ENCODE measurements around the gene CXCL1.

Gene CXCL1

GRCh38 chr4:73869130-73870055 lies at the start of gene CXCL1:
CXCL1 (plus strand) TSS chr4:73869393; CDS start chr4:73869471, 78 bp downstream.
- DNase-seq, result no peak

- DNase-seq, result no peak
Measured at GRCh38 chr4:73821325-73821724, 47.9 kb upstream of the CXCL1 start.

GRCh38 chr4:73822389-73822788 lies 46.8 kb upstream of the CXCL1 start:
- no peak for DNase-seq

GRCh38 chr4:73822812-73823504 lies 46.2 kb upstream of the CXCL1 start:
- no peak for DNase-seq

GRCh38 chr4:73823760-73824159 lies 45.4 kb upstream of the CXCL1 start:
- DNase-seq, result no peak

- no peak for DNase-seq
Measured at GRCh38 chr4:73828956-73829355, 40.2 kb upstream of the CXCL1 start.

GRCh38 chr4:73831569-73831968 lies 37.6 kb upstream of the CXCL1 start:
- DNase-seq, result no peak

GRCh38 chr4:73832651-73833237 lies 36.4 kb upstream of the CXCL1 start:
- no peak for DNase-seq

GRCh38 chr4:73836373-73837279 lies 32.6 kb upstream of the CXCL1 start, which contains the start of gene CXCL6:
CXCL6 (plus strand) TSS chr4:73836678; CDS start chr4:73836751, 73 bp downstream.
- no peak for DNase-seq

- DNase-seq, result no peak
Measured at GRCh38 chr4:73839071-73839470, 30.1 kb upstream of the CXCL1 start.

- no peak for DNase-seq
Measured at GRCh38 chr4:73839715-73840114, 29.5 kb upstream of the CXCL1 start.

- no peak for DNase-seq
Measured at GRCh38 chr4:73841243-73841925, 27.8 kb upstream of the CXCL1 start.

GRCh38 chr4:73842696-73843095 lies 26.5 kb upstream of the CXCL1 start:
- DNase-seq, result no peak

GRCh38 chr4:73843369-73843768 lies 25.8 kb upstream of the CXCL1 start:
- no peak for DNase-seq

GRCh38 chr4:73844345-73844744 lies 24.8 kb upstream of the CXCL1 start:
- DNase-seq, result no peak

- no peak for DNase-seq
Measured at GRCh38 chr4:73844806-73845205, 24.4 kb upstream of the CXCL1 start.

- DNase-seq, result no peak
Measured at GRCh38 chr4:73847526-73848182, 21.5 kb upstream of the CXCL1 start.

GRCh38 chr4:73848183-73848777 lies 20.9 kb upstream of the CXCL1 start:
- DNase-seq, result no peak

GRCh38 chr4:73850261-73850970 lies 18.8 kb upstream of the CXCL1 start:
- no peak for DNase-seq

GRCh38 chr4:73851293-73851692 lies 17.9 kb upstream of the CXCL1 start:
- DNase-seq, result no peak

Measured in KG1 (cell line).